ENCODE results near the gene NAT8. TPM values are rescaled to one million over a fixed set of nuclear protein-coding genes. Genes with fewer than 3 reads are reported as not detected.

NAT8 gene
- total and polyA plus RNA-seq, 4 donors, result not detected

GRCh38 chr2:73641767-73642062 is 507 bp downstream of the NAT8 start:
- 77 to 87% methylated on average over 3 of the region's 3 CpGs for WGBS, 2 donors
- Histone ChIP-seq H3K27me3 (ENCODE audit: control insufficient read depth in 3 of 3, insufficient read depth in 3 of 3, low read length in 2 of 3) (no peaks in the 10 kb centered on the region), H3K9ac (ENCODE audit: insufficient read depth in 1 of 2, low read length in 2 of 2) (no peak overlapping the region), H3K9me3 (ENCODE audit: control insufficient read depth in 4 of 4, insufficient read depth in 3 of 4, low read length in 3 of 4) (peaks cover 0 to 4% (median 2%) of the 10 kb centered on the region in 4 donors), H3K4me1 (ENCODE audit: control insufficient read depth in 5 of 5, insufficient read depth in 5 of 5, low read length in 5 of 5) (peaks cover 0 to 27% (median 13%) of the 10 kb centered on the region in 5 donors), H3K27ac (ENCODE audit: low read depth in 1 of 2, low read length in 1 of 2) (no peak overlapping the region), H3K4me3 (no peak overlapping the region), H3K36me3 (ENCODE audit: control insufficient read depth in 4 of 4, insufficient read depth in 4 of 4, low read length in 4 of 4) (no peaks in the 10 kb centered on the region)
- DNase-seq (no peak), ATAC-seq (ENCODE audit: insufficient read depth, low FRiP score) (no peak)
- no peak for TF ChIP-seq CTCF (IDR thresholded peaks at IDR 0.05; ENCODE audit: control extremely low read depth, extremely low read depth)

GRCh38 chr2:73640946-73641766 is 1.1 kb downstream of the NAT8 start:
- WGBS, 2 donors, result 89 to 93% methylated on average over 19 of the region's 19 CpGs
- H3K27ac ChIP-seq (ENCODE audit: low read depth in 1 of 2, low read length in 1 of 2), result no peak overlapping the region
- TF ChIP-seq CTCF (IDR thresholded peaks at IDR 0.05; ENCODE audit: control extremely low read depth, extremely low read depth), result no peak
- peaks cover 0 to 27% (median 13%) of the 10 kb centered on the region in 5 donors for H3K4me1 ChIP-seq (ENCODE audit: control insufficient read depth in 5 of 5, insufficient read depth in 5 of 5, low read length in 5 of 5)
- H3K36me3 ChIP-seq (ENCODE audit: control insufficient read depth in 4 of 4, insufficient read depth in 4 of 4, low read length in 4 of 4), result no peaks in the 10 kb centered on the region
- H3K9me3 ChIP-seq (ENCODE audit: control insufficient read depth in 4 of 4, insufficient read depth in 3 of 4, low read length in 3 of 4), result peaks cover 0 to 4% (median 2%) of the 10 kb centered on the region in 4 donors
- H3K9ac ChIP-seq (ENCODE audit: insufficient read depth in 1 of 2, low read length in 2 of 2), result no peak overlapping the region
- H3K4me3 ChIP-seq, result no peak overlapping the region
- no peaks in the 10 kb centered on the region for H3K27me3 ChIP-seq (ENCODE audit: control insufficient read depth in 3 of 3, insufficient read depth in 3 of 3, low read length in 2 of 3)
- ATAC-seq (ENCODE audit: insufficient read depth, low FRiP score) (no peak), DNase-seq (no peak)

- no peak overlapping the region for H3K27ac ChIP-seq (ENCODE audit: low read depth in 1 of 2, low read length in 1 of 2)
- peaks cover 0 to 4% (median 2%) of the 10 kb centered on the region in 4 donors for H3K9me3 ChIP-seq (ENCODE audit: control insufficient read depth in 4 of 4, insufficient read depth in 3 of 4, low read length in 3 of 4)
- ATAC-seq (ENCODE audit: insufficient read depth, low FRiP score) (no peak), DNase-seq (peak; percentile 56 to 93 (median 88))
- H3K9ac ChIP-seq (ENCODE audit: insufficient read depth in 1 of 2, low read length in 2 of 2), result peak overlapping the region in 1 of 2 donors; percentile 3
- H3K4me3 ChIP-seq, result no peak overlapping the region
- H3K36me3 ChIP-seq (ENCODE audit: control insufficient read depth in 4 of 4, insufficient read depth in 4 of 4, low read length in 4 of 4), result no peaks in the 10 kb centered on the region
- 14 to 22% methylated on average over 1 of the region's 1 CpG for WGBS, 2 donors
- no peaks in the 10 kb centered on the region for H3K27me3 ChIP-seq (ENCODE audit: control insufficient read depth in 3 of 3, insufficient read depth in 3 of 3, low read length in 2 of 3)
- no peak for TF ChIP-seq CTCF (IDR thresholded peaks at IDR 0.05; ENCODE audit: control extremely low read depth, extremely low read depth)
- H3K4me1 ChIP-seq (ENCODE audit: control insufficient read depth in 5 of 5, insufficient read depth in 5 of 5, low read length in 5 of 5), result peaks cover 0 to 27% (median 13%) of the 10 kb centered on the region in 5 donors
Measured at GRCh38 chr2:73640511-73640911, 1.7 kb downstream of the NAT8 start.
